ENCODE measurements around the gene TPTE2.

TPTE2 gene

GRCh38 chr13:19606152-19606551 is 44.8 kb upstream of the TPTE2 start:
- POLR2A ChIA-PET: no interaction called here
- Histone ChIP-seq H3K4me1 (ENCODE audit: control insufficient read depth, insufficient read depth, low read length) (no peaks in the 10 kb centered on the region), H3K36me3 (ENCODE audit: control insufficient read depth in 2 of 2, insufficient read depth in 1 of 2, low read length in 2 of 2) (peaks cover 0 to 28% of the 10 kb centered on the region in 2 experiments; a peak in 2 of 3 replicates), H3K27ac (ENCODE audit: extremely low read depth, low read depth, low read length) (no peak overlapping the region), H3K4me3 (ENCODE audit: low read depth, low read length) (no peak overlapping the region), H3K9me3 (ENCODE audit: control insufficient read depth, insufficient read depth, low read depth, low read length) (no peaks in the 10 kb centered on the region)
- CTCF ChIA-PET: interaction anchor here (0.8 kb wide), 1 partner anchor 10 kb away, joined by 4 read pairs; no protein-coding TSS in a partner anchor
- TF ChIP-seq ZNF211 (tag by site-specific recombination; IDR thresholded peaks at IDR 0.05; ENCODE audit: low read depth) (no peak), FEZF1 (tag by site-specific recombination; IDR thresholded peaks at IDR 0.05) (no peak), ZNF660 (tag by site-specific recombination; IDR thresholded peaks at IDR 0.05) (no peak), ZNF776 (tag by site-specific recombination; IDR thresholded peaks at IDR 0.05; ENCODE audit: borderline replicate concordance) (no peak), ZNF580 (tag by site-specific recombination; IDR thresholded peaks at IDR 0.05) (no peak), ZNF19 (tag by site-specific recombination; IDR thresholded peaks at IDR 0.05; ENCODE audit: low read depth) (no peak), ZNF16 (tag by site-specific recombination; IDR thresholded peaks at IDR 0.05; ENCODE audit: low read depth) (no peak), ZNF114 (tag by site-specific recombination; IDR thresholded peaks at IDR 0.05) (no peak), TRIM28 (IDR thresholded peaks at IDR 0.05; ENCODE audit: borderline replicate concordance, low read length) (no peak), ZBTB6 (tag by site-specific recombination; IDR thresholded peaks at IDR 0.05) (no peak), KLF17 (tag by site-specific recombination; IDR thresholded peaks at IDR 0.05) (no peak), ZNF132 (tag by site-specific recombination; IDR thresholded peaks at IDR 0.05; ENCODE audit: borderline replicate concordance) (no peak), ZNF768 (tag by site-specific recombination; IDR thresholded peaks at IDR 0.05) (no peak)

- Histone ChIP-seq H3K36me3 (ENCODE audit: control insufficient read depth in 2 of 2, insufficient read depth in 1 of 2, low read length in 2 of 2) (peaks cover 0 to 28% of the 10 kb centered on the region in 2 experiments; a peak in 2 of 3 replicates), H3K27ac (ENCODE audit: extremely low read depth, low read depth, low read length) (no peak overlapping the region), H3K9me3 (ENCODE audit: control insufficient read depth, insufficient read depth, low read depth, low read length) (no peaks in the 10 kb centered on the region), H3K4me3 (ENCODE audit: low read depth, low read length) (no peak overlapping the region), H3K4me1 (ENCODE audit: control insufficient read depth, insufficient read depth, low read length) (no peaks in the 10 kb centered on the region)
- no peak for TF ChIP-seq ZNF184 (tag by site-specific recombination; IDR thresholded peaks at IDR 0.05)
- no peak for TF ChIP-seq ZBTB8A (tag by site-specific recombination; IDR thresholded peaks at IDR 0.05)
- no peak for TF ChIP-seq ZNF239 (tag by site-specific recombination; IDR thresholded peaks at IDR 0.05)
- no peak for TF ChIP-seq ZNF433 (tag by site-specific recombination; IDR thresholded peaks at IDR 0.05; ENCODE audit: low read depth)
- TF ChIP-seq ZNF76 (tag by site-specific recombination; IDR thresholded peaks at IDR 0.05; ENCODE audit: borderline replicate concordance, low read depth): no peak
- TF ChIP-seq PRDM10 (tag by site-specific recombination; IDR thresholded peaks at IDR 0.05): no peak
- no peak for TF ChIP-seq YY1 (tag by site-specific recombination; IDR thresholded peaks at IDR 0.05)
- TF ChIP-seq ZNF174 (tag by site-specific recombination; IDR thresholded peaks at IDR 0.05): no peak
- TF ChIP-seq ZSCAN23 (tag by site-specific recombination; IDR thresholded peaks at IDR 0.05): no peak
- POLR2A ChIA-PET: interaction anchor here (0.5 kb wide), 1 partner anchor 487 kb away, joined by 3 read pairs; no protein-coding TSS in a partner anchor
- CTCF ChIA-PET: no interaction called here
Measured at GRCh38 chr13:19605161-19605955, 44.0 kb upstream of the TPTE2 start.

Data from HEK293 (cell line).